HEK293T (cell line): Measurements from ENCODE around the gene OR10X1.

Experiments used
- ARNT ChIP-seq: fragments of 450-650 bp; IDR thresholded peaks from 2 replicates; pipeline ENCODE4 v1.6.1; 2017; ENCODE audit warnings: mild to moderate bottlenecking
- ELF4 ChIP-seq: fragments of 450-650 bp; IDR thresholded peaks from 2 replicates; pipeline ENCODE4 v1.6.1; 2017; ENCODE audit warnings: antibody characterized with exemption
- FOXM1 ChIP-seq: fragments of 450-650 bp; IDR thresholded peaks from 2 replicates; pipeline ENCODE4 v1.6.1; 2017; ENCODE audit warnings: mild to moderate bottlenecking, borderline replicate concordance
- LEF1 ChIP-seq: fragments of 450-650 bp; IDR thresholded peaks from 2 replicates; pipeline ENCODE4 v1.6.1; 2017; ENCODE audit warnings: mild to moderate bottlenecking, borderline replicate concordance
- PKNOX1 ChIP-seq: fragments of 450-650 bp; IDR thresholded peaks from 2 replicates; pipeline ENCODE4 v1.6.1; 2016
- SUZ12 ChIP-seq: fragments of 450-650 bp; IDR thresholded peaks from 2 replicates; pipeline ENCODE4 v1.6.1; 2016; ENCODE audit warnings: mild to moderate bottlenecking
- TARDBP ChIP-seq: fragments of 450-650 bp; IDR thresholded peaks from 2 replicates; pipeline ENCODE4 v1.6.1; 2016
- ZNF384 ChIP-seq: fragments of 450-650 bp; IDR thresholded peaks from 2 replicates; pipeline ENCODE4 v1.6.1; 2016

GRCh38 chr1:158611916-158612315, 32.2 kb upstream of the OR10X1 start:
- no peak for TF ChIP-seq ZNF384
- no peak for TF ChIP-seq SUZ12
- TF ChIP-seq FOXM1, result no peak
- TF ChIP-seq TARDBP, result no peak
- TF ChIP-seq PKNOX1, result no peak
- TF ChIP-seq LEF1, result no peak
- no peak for TF ChIP-seq ELF4
- no peak for TF ChIP-seq ARNT
